ENCODE measurements around the gene MGLL.

The MGLL gene

GRCh38 chr3:127646501-127647046, 175.7 kb downstream of the MGLL start:
- no peak for DNase-seq

DNA sequence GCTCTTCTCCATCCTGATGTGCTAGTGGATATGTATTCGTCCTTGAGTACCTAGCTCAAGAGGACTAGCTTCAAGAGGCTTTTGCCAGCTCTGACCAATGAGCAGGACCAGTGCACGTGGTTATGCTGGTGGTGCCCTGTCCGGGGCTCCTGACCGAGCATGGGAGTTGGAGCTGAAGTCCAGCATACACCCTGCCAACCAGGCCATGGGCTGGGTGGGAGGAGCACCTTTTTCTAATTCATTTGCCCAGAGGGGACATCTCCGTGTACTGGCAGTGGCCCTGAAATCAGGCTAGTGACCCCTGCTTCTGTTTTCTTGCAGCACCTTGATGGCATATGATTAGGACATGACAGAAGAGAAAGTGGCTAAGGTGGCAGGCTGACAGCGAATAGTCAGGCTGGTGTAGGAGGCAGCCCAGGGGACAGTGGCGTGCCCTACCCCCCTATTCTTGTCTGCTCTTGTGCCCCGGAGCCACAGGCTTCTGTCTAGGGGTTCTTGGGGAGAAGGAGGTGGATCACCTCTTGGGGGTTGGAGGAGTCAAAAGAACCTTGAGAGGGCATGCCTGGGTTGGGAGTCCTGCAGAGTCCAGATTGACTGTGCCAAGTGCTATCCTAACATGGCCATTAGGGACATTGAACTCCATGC, 176.8 kb downstream of the MGLL start:
- no peak for DNase-seq

DNA sequence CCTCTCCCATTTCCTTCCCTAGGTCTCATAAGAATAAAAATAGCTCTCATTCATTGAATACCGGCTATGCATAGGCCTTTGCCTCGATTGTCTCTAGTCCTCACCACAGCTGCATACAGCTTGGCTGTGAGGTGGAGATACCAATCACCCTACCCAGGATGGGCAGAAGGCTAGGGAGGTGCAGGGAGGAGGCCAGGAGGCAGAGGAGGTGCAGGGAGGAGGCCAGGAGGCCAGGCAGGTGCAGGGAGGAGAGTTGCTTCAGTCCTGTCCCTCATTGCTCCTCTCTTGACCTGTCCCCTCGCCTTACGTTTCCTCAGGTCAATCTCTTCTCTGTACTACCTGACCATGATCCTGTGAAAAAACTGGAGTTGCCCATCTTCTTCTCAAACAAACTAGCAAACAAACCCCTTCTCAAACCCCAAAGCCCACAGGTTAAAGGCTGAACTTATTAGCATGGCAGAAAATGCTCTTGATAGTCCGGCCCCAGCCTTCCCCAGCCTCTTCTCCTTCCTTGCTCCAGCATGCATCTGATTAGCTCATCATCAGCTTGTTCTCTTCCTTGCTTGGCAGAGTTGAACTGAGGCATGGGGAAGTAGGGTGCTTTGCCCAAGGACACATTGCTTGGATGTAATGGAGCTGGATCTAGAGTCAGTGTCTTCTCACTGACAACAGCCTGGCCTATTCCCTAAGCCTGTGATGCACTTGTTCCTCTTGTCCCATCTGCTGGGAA, 177.5 kb downstream of the MGLL start:
- DNase-seq = no peak

DNA sequence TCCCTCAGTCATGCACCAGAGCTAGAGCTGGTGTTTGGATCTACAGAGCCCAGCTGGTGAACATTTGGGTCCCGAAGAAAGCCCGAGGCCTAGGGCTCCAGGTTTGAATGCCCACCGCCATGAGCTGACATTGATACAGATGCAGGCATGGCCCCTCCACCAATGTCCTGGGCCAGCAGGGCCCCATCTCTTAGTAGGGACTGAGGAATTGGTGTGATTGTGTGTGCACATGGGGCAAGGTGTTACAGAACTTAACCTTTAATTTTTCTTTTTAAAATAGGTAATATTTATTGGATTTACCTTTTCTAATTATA, 182.3 kb downstream of the MGLL start:
- DNase-seq = no peak

DNA sequence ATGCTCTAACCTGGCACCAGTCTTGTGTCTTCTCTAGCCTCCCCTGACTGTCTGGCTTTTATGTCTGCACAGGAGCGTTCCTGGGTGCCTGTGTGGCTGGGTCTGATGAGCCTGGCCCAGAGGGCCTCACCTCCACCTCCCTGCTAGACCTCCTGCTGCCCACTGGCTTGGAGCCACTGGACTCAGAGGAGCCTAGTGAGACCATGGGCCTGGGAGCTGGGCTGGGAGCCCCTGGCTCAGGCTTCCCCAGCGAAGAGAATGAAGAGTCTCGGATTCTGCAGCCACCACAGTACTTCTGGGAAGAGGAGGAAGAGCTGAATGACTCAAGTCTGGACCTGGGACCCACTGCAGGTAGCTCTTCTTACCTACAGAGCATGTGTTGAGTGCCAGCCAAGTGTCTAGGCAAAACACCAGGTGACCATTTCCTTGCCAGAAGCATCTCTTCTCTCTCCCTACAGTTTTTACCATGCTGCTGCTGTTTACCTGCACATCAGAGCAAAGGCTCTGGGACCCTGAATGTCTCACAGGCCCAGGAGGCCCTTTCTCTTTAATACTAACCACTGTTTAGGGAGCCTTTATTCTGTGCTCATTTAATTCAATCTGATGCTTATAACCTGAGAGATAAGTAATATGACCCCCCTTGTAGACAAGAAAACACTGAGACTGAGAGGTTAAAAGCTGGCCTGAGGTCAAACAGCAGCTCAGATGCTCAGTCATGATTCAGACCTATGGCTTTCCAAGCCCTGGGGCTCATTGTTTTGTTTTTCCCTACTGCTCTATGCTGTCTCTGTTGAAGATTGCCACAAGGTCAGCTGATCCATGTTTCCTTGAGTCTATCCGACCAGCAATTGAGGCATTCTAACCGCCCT, 182.9 kb downstream of the MGLL start:
- no peak for DNase-seq
